AG09309 (cell line): ENCODE measurements around the gene PPIE.

Experiments used
- DNase-seq: peaks from one replicate; pipeline ENCODE4 v3.0.0-alpha.2; 2010; ENCODE audit warnings: low read depth
- H3K4me3 ChIP-seq: 2 replicates; pipeline ENCODE4 v1.5.1; 2011; ENCODE audit warnings: mild to moderate bottlenecking, low read depth, low read length, moderate library complexity; ENCODE audit not compliant: control insufficient read depth
- CTCF ChIP-seq: IDR thresholded peaks from 2 replicates; pipeline ENCODE4 v1.5.1; 2011; ENCODE audit warnings: mild to moderate bottlenecking, low read depth, low read length, inconsistent platforms; ENCODE audit not compliant: insufficient read depth, control insufficient read depth; ENCODE audit errors: missing control alignments

PPIE gene

GRCh38 chr1:39701049-39701439 is 37.6 kb upstream of the PPIE start:
- TF ChIP-seq CTCF = no peak
- no peak for DNase-seq
- no peak overlapping the region for H3K4me3 ChIP-seq

- TF ChIP-seq CTCF = no peak
- no peak overlapping the region for H3K4me3 ChIP-seq
- no peak for DNase-seq
These were observed 33.9 kb upstream of the PPIE start for GRCh38 chr1:39704757-39705156.

- TF ChIP-seq CTCF = no peak
These were observed 31.2 kb upstream of the PPIE start for GRCh38 chr1:39707506-39707905.

GRCh38 chr1:39711104-39711965 is 27.3 kb upstream of the PPIE start:
- DNase-seq = no peak
- no peak for TF ChIP-seq CTCF
- no peak overlapping the region for H3K4me3 ChIP-seq

More at GRCh38 chr1:39707506-39707905, 31.2 kb upstream of the PPIE start:
- no peak overlapping the region for H3K4me3 ChIP-seq
- no peak for DNase-seq

GRCh38 chr1:39711966-39712340 is 26.7 kb upstream of the PPIE start:
- H3K4me3 ChIP-seq = no peak overlapping the region
- DNase-seq = no peak
- TF ChIP-seq CTCF = no peak

GRCh38 chr1:39713557-39713956 is 25.1 kb upstream of the PPIE start:
- H3K4me3 ChIP-seq = no peak overlapping the region
- no peak for DNase-seq
- no peak for TF ChIP-seq CTCF
